Measurements from ENCODE around the gene SPIRE2. TPM values are rescaled to one million over a fixed set of nuclear protein-coding genes. Genes with fewer than 3 reads are reported as not detected.
A peak's percentile ranks its signal among the peaks of the same experiment; 100 is the strongest.

The SPIRE2 gene
- total and polyA plus RNA-seq, 2 of the 13 experiments (the other 11 are each of a cell fraction or from before 2014, with no cell fraction given): 13.3 to 37.5 TPM

GRCh38 chr16:89915303-89916232, 87.3 kb downstream of the SPIRE2 start (continued):
- TF ChIP-seq, protein P1, sequence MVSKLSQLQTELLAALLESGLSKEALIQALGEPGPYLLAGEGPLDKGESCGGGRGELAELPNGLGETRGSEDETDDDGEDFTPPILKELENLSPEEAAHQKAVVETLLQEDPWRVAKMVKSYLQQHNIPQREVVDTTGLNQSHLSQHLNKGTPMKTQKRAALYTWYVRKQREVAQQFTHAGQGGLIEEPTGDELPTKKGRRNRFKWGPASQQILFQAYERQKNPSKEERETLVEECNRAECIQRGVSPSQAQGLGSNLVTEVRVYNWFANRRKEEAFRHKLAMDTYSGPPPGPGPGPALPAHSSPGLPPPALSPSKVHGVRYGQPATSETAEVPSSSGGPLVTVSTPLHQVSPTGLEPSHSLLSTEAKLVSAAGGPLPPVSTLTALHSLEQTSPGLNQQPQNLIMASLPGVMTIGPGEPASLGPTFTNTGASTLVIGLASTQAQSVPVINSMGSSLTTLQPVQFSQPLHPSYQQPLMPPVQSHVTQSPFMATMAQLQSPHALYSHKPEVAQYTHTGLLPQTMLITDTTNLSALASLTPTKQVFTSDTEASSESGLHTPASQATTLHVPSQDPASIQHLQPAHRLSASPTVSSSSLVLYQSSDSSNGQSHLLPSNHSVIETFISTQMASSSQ (IDR thresholded peaks at IDR 0.05; ENCODE audit: low read depth): no peak
- TF ChIP-seq, protein P1 (CRISPR knock-in tag; IDR thresholded peaks at IDR 0.05; ENCODE audit: borderline replicate concordance): peak; percentile 84
- no peak for TF ChIP-seq ZMAT5 (CRISPR knock-in tag; IDR thresholded peaks at IDR 0.05; ENCODE audit: borderline replicate concordance, low read depth)
- TF ChIP-seq ZNF674 (CRISPR knock-in tag; IDR thresholded peaks at IDR 0.05; ENCODE audit: low read depth): no peak
- peak; percentile 96 for TF ChIP-seq ZXDC (CRISPR knock-in tag; IDR thresholded peaks at IDR 0.05)
- TF ChIP-seq SOX13 (IDR thresholded peaks at IDR 0.05): no peak
- TF ChIP-seq SOX13 (CRISPR knock-in tag; conservative IDR thresholded peaks at IDR 0.05 in 1 of 2, IDR thresholded peaks at IDR 0.05 in 1 of 2): no peak
- no peak for TF ChIP-seq ZNF841 (CRISPR knock-in tag; IDR thresholded peaks at IDR 0.05; ENCODE audit: borderline replicate concordance)
- TF ChIP-seq, protein P2, sequence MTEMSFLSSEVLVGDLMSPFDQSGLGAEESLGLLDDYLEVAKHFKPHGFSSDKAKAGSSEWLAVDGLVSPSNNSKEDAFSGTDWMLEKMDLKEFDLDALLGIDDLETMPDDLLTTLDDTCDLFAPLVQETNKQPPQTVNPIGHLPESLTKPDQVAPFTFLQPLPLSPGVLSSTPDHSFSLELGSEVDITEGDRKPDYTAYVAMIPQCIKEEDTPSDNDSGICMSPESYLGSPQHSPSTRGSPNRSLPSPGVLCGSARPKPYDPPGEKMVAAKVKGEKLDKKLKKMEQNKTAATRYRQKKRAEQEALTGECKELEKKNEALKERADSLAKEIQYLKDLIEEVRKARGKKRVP (CRISPR knock-in tag; IDR thresholded peaks at IDR 0.05): no peak
- peak; percentile 81 for TF ChIP-seq CCDC6 (CRISPR knock-in tag; IDR thresholded peaks at IDR 0.05)
- TF ChIP-seq FOXA3 (CRISPR knock-in tag; IDR thresholded peaks at IDR 0.05): peak; percentile 18; the same call in 1 of the 2 replicates
- no peak for TF ChIP-seq DNMT3B (CRISPR knock-in tag; conservative IDR thresholded peaks at IDR 0.05)
- peak; percentile 94 for TF ChIP-seq HOXD1 (CRISPR knock-in tag; IDR thresholded peaks at IDR 0.05)
- TF ChIP-seq CBX5 (CRISPR knock-in tag; IDR thresholded peaks at IDR 0.05; ENCODE audit: borderline replicate concordance): peak; percentile 76; the same call in 1 of the 2 replicates
- TF ChIP-seq GPBP1L1 (CRISPR knock-in tag; IDR thresholded peaks at IDR 0.05): no peak
- peak; percentile 91 for TF ChIP-seq ZNF619 (CRISPR knock-in tag; IDR thresholded peaks at IDR 0.05)
- TF ChIP-seq SSRP1 (CRISPR knock-in tag; IDR thresholded peaks at IDR 0.05): peak; percentile 21; the same call in 1 of the 2 replicates
- TF ChIP-seq ZSCAN30 (CRISPR knock-in tag; IDR thresholded peaks at IDR 0.05): no peak
- TF ChIP-seq SETDB1 (CRISPR knock-in tag; IDR thresholded peaks at IDR 0.05; ENCODE audit: borderline replicate concordance): no peak

Data from HepG2 (cell line).